ENCODE measurements around the gene PCNT.

The PCNT gene

GRCh38 chr21:46357684-46358425, 33.9 kb downstream of the PCNT start:
- Histone ChIP-seq H2AFZ (ENCODE audit: low read length) (no peak overlapping the region), H2AK5ac (ENCODE audit: low read depth, low read length) (no peak overlapping the region), H3K4me3 (ENCODE audit: low read length in 2 of 2) (peak overlapping the region in 1 of 2 donors; percentile 52), H3K14ac (ENCODE audit: low read length) (no peak overlapping the region), H2BK15ac (ENCODE audit: low read length) (no peak overlapping the region), H2BK5ac (ENCODE audit: low read length) (no peak overlapping the region), H3K4me1 (ENCODE audit: control insufficient read depth in 2 of 2, insufficient read depth in 1 of 2, low read depth in 1 of 2, low read length in 2 of 2) (no peaks in the 10 kb centered on the region), H4K8ac (ENCODE audit: low read depth, low read length) (no peak overlapping the region), H3K4me2 (ENCODE audit: insufficient read depth, low read length, poor library complexity, severe bottlenecking) (no peak overlapping the region), H3K4ac (ENCODE audit: low read length) (no peak overlapping the region), H3K27ac (replicated peaks; ENCODE audit: low read length) (no peak overlapping the region), H3K23ac (ENCODE audit: low read depth, low read length, poor library complexity) (no peak overlapping the region), H2BK12ac (ENCODE audit: low read length) (no peak overlapping the region), H4K91ac (ENCODE audit: low read depth, low read length, poor library complexity) (no peak overlapping the region), H2BK120ac (ENCODE audit: low read depth, low read length) (no peak overlapping the region), H3K79me1 (ENCODE audit: low read depth, low read length) (peaks cover 4% of the 10 kb centered on the region), H3K18ac (ENCODE audit: low read length) (no peak overlapping the region), H3K9ac (ENCODE audit: low read depth, low read length, poor library complexity) (peak overlapping the region; percentile 21), H3K27me3 (ENCODE audit: control insufficient read depth in 3 of 3, insufficient read depth in 3 of 3, low read depth in 1 of 3, low read length in 3 of 3) (no peaks in the 10 kb centered on the region), H3K9me3 (replicated peaks in 1 of 2; ENCODE audit: control insufficient read depth in 2 of 2, insufficient read depth in 1 of 2, low read depth in 1 of 2, low read length in 2 of 2) (peaks cover 0 to 4% of the 10 kb centered on the region in 2 donors), H3K36me3 (replicated peaks in 1 of 2; ENCODE audit: control insufficient read depth in 2 of 2, insufficient read depth in 2 of 2, low read length in 2 of 2) (peaks cover 44 to 87% of the 10 kb centered on the region in 2 donors)
- DNase-seq (ENCODE audit: low spot score): no peak
- no CpG with 5 or more reads among the region's 19 CpGs for WGBS, 2 donors (ENCODE audit: extremely low coverage in 2 of 2, insufficient read length in 2 of 2, insufficient replicate concordance in 1 of 2)

DNA sequence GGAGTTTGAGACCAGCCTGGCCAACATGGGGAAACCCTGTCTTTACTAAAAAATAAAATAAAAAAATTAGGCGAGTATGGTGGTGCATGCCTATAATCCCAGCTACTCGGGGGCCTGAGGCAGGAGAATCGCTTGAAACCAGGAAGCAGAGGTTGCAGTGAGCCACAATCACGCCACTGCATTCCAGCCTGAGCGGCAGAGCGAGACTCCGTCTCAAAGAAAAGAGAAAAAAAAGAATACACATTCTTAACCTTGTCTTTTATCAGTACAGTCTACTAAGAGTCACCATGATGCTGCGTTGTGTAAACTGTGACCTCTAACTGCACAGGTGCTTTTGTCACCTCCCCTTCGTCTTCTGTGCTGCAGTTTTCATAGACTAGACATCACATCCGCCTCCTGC, 37.2 kb downstream of the PCNT start:
- H2BK15ac ChIP-seq (ENCODE audit: low read length): no peak overlapping the region
- H3K4me2 ChIP-seq (ENCODE audit: insufficient read depth, low read length, poor library complexity, severe bottlenecking): no peak overlapping the region
- no peak overlapping the region for H2AFZ ChIP-seq (ENCODE audit: low read length)
- H3K4me3 ChIP-seq (ENCODE audit: low read length in 2 of 2): no peak overlapping the region
- DNase-seq (ENCODE audit: low spot score): no peak
- no peak overlapping the region for H3K9ac ChIP-seq (ENCODE audit: low read depth, low read length, poor library complexity)
- no peaks in the 10 kb centered on the region for H3K4me1 ChIP-seq (ENCODE audit: control insufficient read depth in 2 of 2, insufficient read depth in 1 of 2, low read depth in 1 of 2, low read length in 2 of 2)
- no peak overlapping the region for H3K23ac ChIP-seq (ENCODE audit: low read depth, low read length, poor library complexity)
- no peak overlapping the region for H3K18ac ChIP-seq (ENCODE audit: low read length)
- H4K91ac ChIP-seq (ENCODE audit: low read depth, low read length, poor library complexity): no peak overlapping the region
- WGBS, 2 donors (ENCODE audit: extremely low coverage in 2 of 2, insufficient read length in 2 of 2, insufficient replicate concordance in 1 of 2): no CpG with 5 or more reads among the region's 10 CpGs
- H3K27me3 ChIP-seq (ENCODE audit: control insufficient read depth in 3 of 3, insufficient read depth in 3 of 3, low read depth in 1 of 3, low read length in 3 of 3): no peaks in the 10 kb centered on the region
- no peak overlapping the region for H3K4ac ChIP-seq (ENCODE audit: low read length)
- H3K14ac ChIP-seq (ENCODE audit: low read length): no peak overlapping the region
- H3K9me3 ChIP-seq (replicated peaks in 1 of 2; ENCODE audit: control insufficient read depth in 2 of 2, insufficient read depth in 1 of 2, low read depth in 1 of 2, low read length in 2 of 2): peaks cover 5% of the 10 kb centered on the region in 2 donors
- no peak overlapping the region for H2AK5ac ChIP-seq (ENCODE audit: low read depth, low read length)
- no peak overlapping the region for H2BK12ac ChIP-seq (ENCODE audit: low read length)
- no peak overlapping the region for H4K8ac ChIP-seq (ENCODE audit: low read depth, low read length)
- no peak overlapping the region for H2BK5ac ChIP-seq (ENCODE audit: low read length)
- H3K79me1 ChIP-seq (ENCODE audit: low read depth, low read length): peaks cover 4% of the 10 kb centered on the region
- peaks cover 39 to 87% of the 10 kb centered on the region in 2 donors for H3K36me3 ChIP-seq (replicated peaks in 1 of 2; ENCODE audit: control insufficient read depth in 2 of 2, insufficient read depth in 2 of 2, low read length in 2 of 2)
- H2BK120ac ChIP-seq (ENCODE audit: low read depth, low read length): no peak overlapping the region
- no peak overlapping the region for H3K27ac ChIP-seq (replicated peaks; ENCODE audit: low read length)

- Histone ChIP-seq H2AK5ac (ENCODE audit: low read depth, low read length) (no peak overlapping the region), H3K36me3 (replicated peaks in 1 of 2; ENCODE audit: control insufficient read depth in 2 of 2, insufficient read depth in 2 of 2, low read length in 2 of 2) (peaks cover 39 to 87% of the 10 kb centered on the region in 2 donors), H3K9me3 (replicated peaks in 1 of 2; ENCODE audit: control insufficient read depth in 2 of 2, insufficient read depth in 1 of 2, low read depth in 1 of 2, low read length in 2 of 2) (peaks cover 5% of the 10 kb centered on the region in 2 donors), H4K91ac (ENCODE audit: low read depth, low read length, poor library complexity) (no peak overlapping the region), H2BK15ac (ENCODE audit: low read length) (no peak overlapping the region), H3K27ac (replicated peaks; ENCODE audit: low read length) (no peak overlapping the region), H2BK5ac (ENCODE audit: low read length) (no peak overlapping the region), H3K27me3 (ENCODE audit: control insufficient read depth in 3 of 3, insufficient read depth in 3 of 3, low read depth in 1 of 3, low read length in 3 of 3) (no peaks in the 10 kb centered on the region), H3K4me3 (ENCODE audit: low read length in 2 of 2) (no peak overlapping the region), H2AFZ (ENCODE audit: low read length) (no peak overlapping the region), H2BK12ac (ENCODE audit: low read length) (no peak overlapping the region), H3K4me2 (ENCODE audit: insufficient read depth, low read length, poor library complexity, severe bottlenecking) (no peak overlapping the region), H3K79me1 (ENCODE audit: low read depth, low read length) (peaks cover 4% of the 10 kb centered on the region), H4K8ac (ENCODE audit: low read depth, low read length) (no peak overlapping the region), H3K9ac (ENCODE audit: low read depth, low read length, poor library complexity) (no peak overlapping the region), H3K14ac (ENCODE audit: low read length) (no peak overlapping the region), H3K18ac (ENCODE audit: low read length) (no peak overlapping the region), H3K23ac (ENCODE audit: low read depth, low read length, poor library complexity) (no peak overlapping the region), H2BK120ac (ENCODE audit: low read depth, low read length) (no peak overlapping the region), H3K4me1 (ENCODE audit: control insufficient read depth in 2 of 2, insufficient read depth in 1 of 2, low read depth in 1 of 2, low read length in 2 of 2) (no peaks in the 10 kb centered on the region), H3K4ac (ENCODE audit: low read length) (no peak overlapping the region)
- no peak for DNase-seq (ENCODE audit: low spot score)
- no CpG with 5 or more reads among the region's 10 CpGs for WGBS, 2 donors (ENCODE audit: extremely low coverage in 2 of 2, insufficient read length in 2 of 2, insufficient replicate concordance in 1 of 2)
These were observed 38.0 kb downstream of the PCNT start for GRCh38 chr21:46361935-46362334.

DNA sequence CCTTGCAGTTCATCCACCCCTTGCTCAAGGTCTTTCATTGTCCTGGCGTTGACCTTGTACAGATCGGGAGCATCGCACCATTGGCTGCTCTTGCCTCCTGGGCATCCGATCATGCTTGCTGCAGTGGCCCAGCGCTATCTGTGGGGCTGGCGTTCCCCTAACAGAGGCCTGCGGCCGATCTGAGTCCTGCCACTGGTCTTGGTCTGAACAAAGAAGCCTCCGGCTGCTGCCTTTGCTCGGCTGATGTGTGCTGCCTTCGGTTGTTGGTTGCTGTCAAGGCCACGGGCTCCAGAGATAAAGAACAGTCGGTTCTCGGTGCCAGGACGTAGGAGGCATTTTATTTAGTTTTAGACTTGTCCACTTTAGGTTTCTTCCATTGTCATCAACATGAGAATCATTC, 39.0 kb downstream of the PCNT start:
- Histone ChIP-seq H4K8ac (ENCODE audit: low read depth, low read length) (no peak overlapping the region), H2BK12ac (ENCODE audit: low read length) (no peak overlapping the region), H3K14ac (ENCODE audit: low read length) (no peak overlapping the region), H2BK15ac (ENCODE audit: low read length) (no peak overlapping the region), H3K18ac (ENCODE audit: low read length) (no peak overlapping the region), H3K4me3 (ENCODE audit: low read length in 2 of 2) (no peak overlapping the region), H3K4ac (ENCODE audit: low read length) (no peak overlapping the region), H2BK5ac (ENCODE audit: low read length) (no peak overlapping the region), H3K23ac (ENCODE audit: low read depth, low read length, poor library complexity) (no peak overlapping the region), H3K4me1 (ENCODE audit: control insufficient read depth in 2 of 2, insufficient read depth in 1 of 2, low read depth in 1 of 2, low read length in 2 of 2) (no peaks in the 10 kb centered on the region), H4K91ac (ENCODE audit: low read depth, low read length, poor library complexity) (no peak overlapping the region), H3K4me2 (ENCODE audit: insufficient read depth, low read length, poor library complexity, severe bottlenecking) (no peak overlapping the region), H3K9me3 (replicated peaks in 1 of 2; ENCODE audit: control insufficient read depth in 2 of 2, insufficient read depth in 1 of 2, low read depth in 1 of 2, low read length in 2 of 2) (peaks cover 3 to 5% of the 10 kb centered on the region in 2 donors), H2AFZ (ENCODE audit: low read length) (no peak overlapping the region), H3K36me3 (replicated peaks in 1 of 2; ENCODE audit: control insufficient read depth in 2 of 2, insufficient read depth in 2 of 2, low read length in 2 of 2) (peaks cover 38 to 85% of the 10 kb centered on the region in 2 donors), H2BK120ac (ENCODE audit: low read depth, low read length) (no peak overlapping the region), H3K27me3 (ENCODE audit: control insufficient read depth in 3 of 3, insufficient read depth in 3 of 3, low read depth in 1 of 3, low read length in 3 of 3) (no peaks in the 10 kb centered on the region), H3K79me1 (ENCODE audit: low read depth, low read length) (peaks cover 4% of the 10 kb centered on the region), H3K27ac (replicated peaks; ENCODE audit: low read length) (no peak overlapping the region), H3K9ac (ENCODE audit: low read depth, low read length, poor library complexity) (no peak overlapping the region), H2AK5ac (ENCODE audit: low read depth, low read length) (no peak overlapping the region)
- WGBS, 2 donors (ENCODE audit: extremely low coverage in 2 of 2, insufficient read length in 2 of 2, insufficient replicate concordance in 1 of 2): no CpG with 5 or more reads among the region's 15 CpGs
- no peak for DNase-seq (ENCODE audit: low spot score)
